ENCODE data around the gene ZBTB46.

The ZBTB46 gene

GRCh38 chr20:63733117-63733516 is 97.9 kb downstream of the ZBTB46 start:
- CTCF ChIA-PET, result interaction anchor here (0.8 kb wide), 1 partner anchor 205 kb away, joined by 3 read pairs; no protein-coding TSS in a partner anchor
- H3K9me3 ChIP-seq (ENCODE audit: control insufficient read depth, insufficient read depth, low read depth, low read length), result no peaks in the 10 kb centered on the region
- TF ChIP-seq INSM2 (tag by site-specific recombination; IDR thresholded peaks at IDR 0.05) (no peak), GLIS2 (tag by site-specific recombination; IDR thresholded peaks at IDR 0.05) (0 out of 2 replicates have a peak, but pooled peaks have one; percentile 16)
- H3K4me3 ChIP-seq (ENCODE audit: low read depth, low read length), result no peak overlapping the region
- H3K27ac ChIP-seq (ENCODE audit: extremely low read depth, low read depth, low read length), result no peak overlapping the region
- POLR2A ChIA-PET, result interaction anchor here (0.8 kb wide), 1 partner anchor 102 kb away, joined by 3 read pairs; no protein-coding TSS in a partner anchor
- H3K4me1 ChIP-seq (ENCODE audit: control insufficient read depth, insufficient read depth, low read length), result no peaks in the 10 kb centered on the region
- H3K36me3 ChIP-seq (ENCODE audit: control insufficient read depth in 2 of 2, insufficient read depth in 1 of 2, low read length in 2 of 2), result peaks cover 0 to 72% of the 10 kb centered on the region in 2 experiments; a peak in 2 of 3 replicates

GRCh38 chr20:63732118-63733095 is 98.7 kb downstream of the ZBTB46 start:
- POLR2A ChIA-PET, result no interaction called here

More at GRCh38 chr20:63732118-63733095, 98.7 kb downstream of the ZBTB46 start:
- CTCF ChIA-PET, result no interaction called here
- H3K4me1 ChIP-seq (ENCODE audit: control insufficient read depth, insufficient read depth, low read length), result no peaks in the 10 kb centered on the region
- peaks cover 0 to 72% of the 10 kb centered on the region in 2 experiments; a peak in 2 of 3 replicates for H3K36me3 ChIP-seq (ENCODE audit: control insufficient read depth in 2 of 2, insufficient read depth in 1 of 2, low read length in 2 of 2)
- no peaks in the 10 kb centered on the region for H3K9me3 ChIP-seq (ENCODE audit: control insufficient read depth, insufficient read depth, low read depth, low read length)
- H3K4me3 ChIP-seq (ENCODE audit: low read depth, low read length), result no peak overlapping the region
- TF ChIP-seq ZBTB17 (tag by site-specific recombination; IDR thresholded peaks at IDR 0.05), result no peak
- TF ChIP-seq ZFHX2 (tag by site-specific recombination; conservative IDR thresholded peaks at IDR 0.05), result peak; percentile 91
- TF ChIP-seq ZNF121 (tag by site-specific recombination; IDR thresholded peaks at IDR 0.05), result no peak
- TF ChIP-seq ZFP37 (tag by site-specific recombination; IDR thresholded peaks at IDR 0.05), result no peak
- no peak for TF ChIP-seq KLF10 (tag by site-specific recombination; IDR thresholded peaks at IDR 0.05)
- TF ChIP-seq ZNF560 (tag by site-specific recombination; IDR thresholded peaks at IDR 0.05; ENCODE audit: borderline replicate concordance), result no peak
- TF ChIP-seq ZSCAN4 (tag by site-specific recombination; IDR thresholded peaks at IDR 0.05), result peak; percentile 89; the same call in 1 of the 2 replicates
- no peak for TF ChIP-seq ZSCAN5A (tag by site-specific recombination; IDR thresholded peaks at IDR 0.05)
- no peak for TF ChIP-seq ZNF26 (tag by site-specific recombination; IDR thresholded peaks at IDR 0.05)
- no peak for TF ChIP-seq SETDB1 (IDR thresholded peaks at IDR 0.05; ENCODE audit: insufficient read length, low read length)
- no peak for TF ChIP-seq ZNF660 (tag by site-specific recombination; IDR thresholded peaks at IDR 0.05)
- TF ChIP-seq ZNF670 (tag by site-specific recombination; IDR thresholded peaks at IDR 0.05; ENCODE audit: low read depth), result no peak
- no peak for TF ChIP-seq PRDM6 (tag by site-specific recombination; IDR thresholded peaks at IDR 0.05)
- no peak for TF ChIP-seq ZNF362 (tag by site-specific recombination; IDR thresholded peaks at IDR 0.05)
- no peak for TF ChIP-seq ZNF10 (tag by site-specific recombination; IDR thresholded peaks at IDR 0.05)
- TF ChIP-seq EGR2 (tag by site-specific recombination; IDR thresholded peaks at IDR 0.05; ENCODE audit: low read depth), result peak; percentile 92
- TF ChIP-seq ZNF600 (tag by site-specific recombination; IDR thresholded peaks at IDR 0.05), result no peak
- no peak for TF ChIP-seq ZNF48 (tag by site-specific recombination; IDR thresholded peaks at IDR 0.05)
- H3K27ac ChIP-seq (ENCODE audit: extremely low read depth, low read depth, low read length), result no peak overlapping the region
